HG02973 (cell line): ENCODE measurements around the gene SLCO1C1.
"Not testable (repeated sequence)": the region's sequence is repeated elsewhere in the genome, so short reads cannot be mapped to it uniquely, and the experiment has no call there.

Source experiments
- ATAC-seq: cut with Tn5 transposase; IDR thresholded peaks from one replicate; pipeline ENCODE4 v1.9.1; 2021; ENCODE audit warnings: moderate library complexity; ENCODE audit not compliant: unreplicated experiment

Gene SLCO1C1

GRCh38 chr12:20783796-20784357, 88.7 kb downstream of the SLCO1C1 start:
- not testable (repeated sequence) for ATAC-seq

GRCh38 chr12:20792971-20793370, 97.8 kb downstream of the SLCO1C1 start:
- no peak for ATAC-seq

- no peak for ATAC-seq
These were observed 103.4 kb downstream of the SLCO1C1 start for GRCh38 chr12:20798554-20798953.

GRCh38 chr12:20800160-20800559, 105.0 kb downstream of the SLCO1C1 start:
- no peak for ATAC-seq

- no peak for ATAC-seq
These were observed 105.9 kb downstream of the SLCO1C1 start for GRCh38 chr12:20801035-20801434.
